HG03558 (cell line): ENCODE data around the gene CCNI2.

Source experiments
- ATAC-seq: cut with Tn5 transposase; IDR thresholded peaks from one replicate; pipeline ENCODE4 v1.9.1; 2021; ENCODE audit warnings: moderate number of reproducible peaks; ENCODE audit not compliant: unreplicated experiment; ENCODE audit errors: extremely low read depth

The CCNI2 gene

GRCh38 chr5:132749506-132749905, 2.3 kb downstream of the CCNI2 start:
- no peak for ATAC-seq

GRCh38 chr5:132750471-132751230, 3.4 kb downstream of the CCNI2 start:
- peak; percentile 31 for ATAC-seq

- no peak for ATAC-seq
These were observed 4.2 kb downstream of the CCNI2 start for GRCh38 chr5:132751444-132751843.

GRCh38 chr5:132751971-132752580, 4.8 kb downstream of the CCNI2 start:
- no peak for ATAC-seq

- ATAC-seq = no peak
These were observed 5.4 kb downstream of the CCNI2 start for GRCh38 chr5:132752581-132753125.

GRCh38 chr5:132753135-132753987, 6.1 kb downstream of the CCNI2 start:
- no peak for ATAC-seq

GRCh38 chr5:132754111-132754510, 6.9 kb downstream of the CCNI2 start:
- ATAC-seq = no peak

GRCh38 chr5:132754947-132755346, 7.7 kb downstream of the CCNI2 start:
- ATAC-seq = no peak

- ATAC-seq = no peak
These were observed 9.3 kb downstream of the CCNI2 start for GRCh38 chr5:132756542-132756941.

GRCh38 chr5:132758451-132758850, 11.2 kb downstream of the CCNI2 start:
- ATAC-seq = no peak

- ATAC-seq = no peak
These were observed 12.2 kb downstream of the CCNI2 start for GRCh38 chr5:132759114-132760048.

- ATAC-seq = no peak
These were observed 12.8 kb downstream of the CCNI2 start for GRCh38 chr5:132760049-132760420.

- ATAC-seq = no peak
These were observed 13.5 kb downstream of the CCNI2 start for GRCh38 chr5:132760601-132761317.

GRCh38 chr5:132761321-132762240, 14.4 kb downstream of the CCNI2 start:
- no peak for ATAC-seq

GRCh38 chr5:132762246-132763000, 15.2 kb downstream of the CCNI2 start:
- no peak for ATAC-seq

- ATAC-seq = no peak
These were observed 16.2 kb downstream of the CCNI2 start for GRCh38 chr5:132763181-132764036.
